SK-N-SH treated with all-trans-retinoic acid at 6 μM for 48 hours (cell line): ENCODE measurements around the gene MST1.
A peak's percentile ranks its signal among the peaks of the same experiment; 100 is the strongest.

Experiments used
- ATAC-seq: fragments of 200-7000 bp; cut with Tn5 transposase; 3 replicates; pipeline ENCODE4 v1.9.1; 2020; ENCODE audit warnings: mild to moderate bottlenecking, moderate library complexity
- ARNTL ChIP-seq: fragments of 450-650 bp; formaldehyde crosslinking; IDR thresholded peaks from 2 replicates; pipeline ENCODE4 v1.5.0; 2020; ENCODE audit warnings: low read depth, mild to moderate bottlenecking, moderate library complexity, borderline replicate concordance
- BACH2 ChIP-seq: fragments of 250-450 bp; sonication (Bioruptor Pico); IDR thresholded peaks from 2 replicates; pipeline ENCODE4 v1.9.0; 2021; ENCODE audit warnings: mild to moderate bottlenecking, borderline replicate concordance
- CREB5 ChIP-seq: fragments of 250-450 bp; sonication (Bioruptor Pico); IDR thresholded peaks from 2 replicates; pipeline ENCODE4 v1.5.1; 2020; ENCODE audit warnings: low read depth, mild to moderate bottlenecking, moderate library complexity
- CSDC2 ChIP-seq: fragments of 250-450 bp; sonication (Bioruptor Pico); IDR thresholded peaks from 2 replicates; pipeline ENCODE4 v1.5.0; 2020; ENCODE audit warnings: mild to moderate bottlenecking, moderate library complexity
- CSRNP3 ChIP-seq: fragments of 250-450 bp; sonication (Bioruptor Pico); IDR thresholded peaks from 2 replicates; pipeline ENCODE4 v1.5.1; 2021; ENCODE audit warnings: mild to moderate bottlenecking, moderate library complexity
- ESRRG ChIP-seq: fragments of 250-450 bp; sonication (Bioruptor Pico); IDR thresholded peaks from 2 replicates; pipeline ENCODE4 v1.6.1; 2021; ENCODE audit warnings: mild to moderate bottlenecking
- GLIS3 ChIP-seq: fragments of 250-450 bp; sonication (Bioruptor Pico); IDR thresholded peaks from 2 replicates; pipeline ENCODE4 v1.5.0; 2020; ENCODE audit warnings: mild to moderate bottlenecking, moderate library complexity
- ISL1 ChIP-seq: fragments of 250-450 bp; sonication (Bioruptor Pico); IDR thresholded peaks from 2 replicates; pipeline ENCODE4 v2.1.2; 2022; ENCODE audit warnings: mild to moderate bottlenecking, moderate library complexity
- OSR1 ChIP-seq: fragments of 250-450 bp; sonication (Bioruptor Pico); IDR thresholded peaks from 2 replicates; pipeline ENCODE4 v1.8.0; 2022; ENCODE audit warnings: moderate library complexity, mild to moderate bottlenecking, inconsistent platforms
- PATZ1 ChIP-seq: fragments of 250-450 bp; sonication (Bioruptor Pico); IDR thresholded peaks from 2 replicates; pipeline ENCODE4 v1.8.0; 2020; ENCODE audit warnings: mild to moderate bottlenecking, moderate library complexity, borderline replicate concordance
- POU6F1 ChIP-seq: fragments of 250-450 bp; sonication (Bioruptor Pico); IDR thresholded peaks from 2 replicates; pipeline ENCODE4 v1.8.0; 2021; ENCODE audit warnings: low read depth, mild to moderate bottlenecking, moderate library complexity, borderline replicate concordance
- PPARA ChIP-seq: fragments of 250-450 bp; sonication (Bioruptor Pico); IDR thresholded peaks from 2 replicates; pipeline ENCODE4 v1.5.0; 2020; ENCODE audit warnings: mild to moderate bottlenecking, borderline replicate concordance
- RARB ChIP-seq: fragments of 250-450 bp; sonication (Bioruptor Pico); IDR thresholded peaks from 2 replicates; pipeline ENCODE4 v1.8.0; 2021; ENCODE audit warnings: mild to moderate bottlenecking, moderate library complexity
- SNAI2 ChIP-seq: fragments of 250-450 bp; sonication (Bioruptor Pico); IDR thresholded peaks from 2 replicates; pipeline ENCODE4 v1.5.0; 2020; ENCODE audit warnings: mild to moderate bottlenecking, moderate library complexity
- TCF4 ChIP-seq: fragments of 250-450 bp; sonication (Bioruptor Pico); IDR thresholded peaks from 2 replicates; pipeline ENCODE4 v1.8.0; 2021; ENCODE audit warnings: mild to moderate bottlenecking, moderate library complexity, borderline replicate concordance
- TOX ChIP-seq: fragments of 250-450 bp; sonication (Bioruptor Pico); IDR thresholded peaks from 2 replicates; pipeline ENCODE4 v1.8.0; 2021; ENCODE audit warnings: mild to moderate bottlenecking, moderate library complexity, borderline replicate concordance
- TSHZ2 ChIP-seq: fragments of 250-450 bp; sonication (Bioruptor Pico); IDR thresholded peaks from 2 replicates; pipeline ENCODE4 v1.5.0; 2020; ENCODE audit warnings: mild to moderate bottlenecking, moderate library complexity
- ZC3H10 ChIP-seq: fragments of 250-450 bp; sonication (Bioruptor Pico); IDR thresholded peaks from 2 replicates; pipeline ENCODE4 v1.5.1; 2021; ENCODE audit warnings: mild to moderate bottlenecking, moderate library complexity
- ZFP3 ChIP-seq: fragments of 250-450 bp; sonication (Bioruptor Pico); IDR thresholded peaks from 2 replicates; pipeline ENCODE4 v1.5.0; 2020; ENCODE audit warnings: mild to moderate bottlenecking, moderate library complexity
- ZFP30 ChIP-seq: fragments of 450-650 bp; formaldehyde crosslinking; IDR thresholded peaks from 2 replicates; pipeline ENCODE4 v1.5.0; 2022; ENCODE audit warnings: mild to moderate bottlenecking, moderate library complexity
- ZNF565 ChIP-seq: fragments of 450-650 bp; formaldehyde crosslinking; conservative IDR thresholded peaks from 2 replicates; pipeline ENCODE4 v1.5.0; 2020; ENCODE audit warnings: low read depth, mild to moderate bottlenecking, moderate library complexity
- ZNF70 ChIP-seq: fragments of 450-650 bp; formaldehyde crosslinking; IDR thresholded peaks from 2 replicates; pipeline ENCODE4 v1.5.0; 2020; ENCODE audit warnings: mild to moderate bottlenecking, moderate library complexity
- ZNF8 ChIP-seq: fragments of 450-650 bp; formaldehyde crosslinking; IDR thresholded peaks from 2 replicates; pipeline ENCODE4 v1.5.0; 2020; ENCODE audit warnings: mild to moderate bottlenecking, moderate library complexity

Gene MST1

GRCh38 chr3:49666592-49666991, 22.7 kb downstream of the MST1 start:
- no peak for ATAC-seq

GRCh38 chr3:49665822-49666519, 23.3 kb downstream of the MST1 start:
- 0 out of 3 replicates have a peak, but pooled peaks have one; percentile 11 for ATAC-seq
- TF ChIP-seq SNAI2 (CRISPR knock-in tag) = no peak
- TF ChIP-seq ZNF70 (CRISPR knock-in tag) = no peak
- TF ChIP-seq ZFP30 (CRISPR knock-in tag) = no peak
- no peak for TF ChIP-seq ISL1 (CRISPR knock-in tag)
- no peak for TF ChIP-seq ZC3H10 (CRISPR knock-in tag)
- TF ChIP-seq TOX (CRISPR knock-in tag) = no peak
- TF ChIP-seq CREB5 (CRISPR knock-in tag) = no peak
- TF ChIP-seq PATZ1 (CRISPR knock-in tag) = no peak
- TF ChIP-seq TCF4 = no peak
- no peak for TF ChIP-seq ZNF8 (CRISPR knock-in tag)
- TF ChIP-seq POU6F1 (CRISPR knock-in tag) = no peak
- no peak for TF ChIP-seq CSRNP3 (CRISPR knock-in tag)

More at GRCh38 chr3:49666592-49666991, 22.7 kb downstream of the MST1 start:
- no peak for TF ChIP-seq PATZ1 (CRISPR knock-in tag)
- no peak for TF ChIP-seq SNAI2 (CRISPR knock-in tag)
- TF ChIP-seq TCF4 = no peak
- TF ChIP-seq RARB (CRISPR knock-in tag) = no peak
- TF ChIP-seq ARNTL (CRISPR knock-in tag) = no peak
- TF ChIP-seq ZNF565 (CRISPR knock-in tag) = no peak
- no peak for TF ChIP-seq ESRRG (CRISPR knock-in tag)
- no peak for TF ChIP-seq CSDC2 (CRISPR knock-in tag)
- no peak for TF ChIP-seq GLIS3 (CRISPR knock-in tag)
- no peak for TF ChIP-seq ISL1 (CRISPR knock-in tag)
- no peak for TF ChIP-seq TSHZ2 (CRISPR knock-in tag)
- no peak for TF ChIP-seq ZNF70 (CRISPR knock-in tag)
- TF ChIP-seq POU6F1 (CRISPR knock-in tag) = no peak
- TF ChIP-seq OSR1 (CRISPR knock-in tag) = no peak
- TF ChIP-seq ZFP30 (CRISPR knock-in tag) = no peak
- TF ChIP-seq ZFP3 (CRISPR knock-in tag) = no peak
- TF ChIP-seq BACH2 (CRISPR knock-in tag) = no peak
- TF ChIP-seq PPARA (CRISPR knock-in tag) = no peak
- no peak for TF ChIP-seq ZC3H10 (CRISPR knock-in tag)
